Measurements from ENCODE around the gene LARP1. TPM values are rescaled to one million over a fixed set of nuclear protein-coding genes. Genes with fewer than 3 reads are reported as not detected.

LARP1 gene
- total and polyA plus RNA-seq, 10 of the 15 experiments (the other 5 are each of a cell fraction or from before 2014, with no cell fraction given), result 22.6 to 227 (median 60.8) TPM

DNA sequence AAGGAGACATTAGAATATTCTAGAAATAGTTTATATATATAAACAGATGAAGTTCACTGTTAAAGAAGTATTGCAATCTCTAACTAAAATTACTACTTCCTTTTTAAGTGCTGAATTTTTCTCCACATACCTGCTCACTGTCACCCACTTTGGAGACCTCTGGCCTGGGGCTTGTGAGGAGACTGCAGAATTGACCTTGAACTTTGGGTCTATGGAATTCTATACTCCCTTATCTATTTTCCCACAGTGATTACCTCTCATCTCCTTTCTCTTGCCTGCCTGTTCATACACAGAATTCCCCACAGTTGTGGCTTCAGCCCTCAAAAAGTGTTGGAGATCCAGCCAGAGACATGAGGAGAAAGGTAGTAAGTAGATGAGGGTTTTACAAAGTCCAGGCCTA lies 45.4 kb downstream of the LARP1 start:
- intact Hi-C loops (cut with micrococcal nuclease; ENCODE audit: unreplicated experiment) (no loop called here), in situ Hi-C loops (cut with MboI) (no loop called here)
- BruUV-seq (replicated peaks), result no TSS peak
- H3K36me3 ChIP-seq (ENCODE audit: control insufficient read depth in 2 of 2, insufficient read depth in 2 of 2, low read length in 1 of 2), result peaks cover 43 to 63% of the 10 kb centered on the region in 2 experiments
- no peaks in the 10 kb centered on the region for H4K20me1 ChIP-seq (ENCODE audit: control insufficient read depth, insufficient read depth)
- ChIA-PET SMC1A (ENCODE audit: uncharacterized antibody, unreplicated experiment) (interaction anchor here (0.9 kb wide), 1 partner anchor 39 kb away, joined by 4 read pairs; no protein-coding TSS in a partner anchor), RAD21 (ENCODE audit: unreplicated experiment) (no interaction called here), POLR2A (no interaction called here), CTCF (interaction anchor here (3.0 kb wide), 1 partner anchor 150 kb away, joined by 14 read pairs; no protein-coding TSS in a partner anchor)
- no peak overlapping the region for H3K4me3 ChIP-seq
- H3K9me3 ChIP-seq (replicated peaks; ENCODE audit: control insufficient read depth, insufficient read depth, low read length), result no peaks in the 10 kb centered on the region
- H3K79me2 ChIP-seq (ENCODE audit: control insufficient read depth, insufficient read depth, low read length), result no peaks in the 10 kb centered on the region
- H3K4me1 ChIP-seq (ENCODE audit: control insufficient read depth, insufficient read depth, low read length), result no peaks in the 10 kb centered on the region
- ATAC-seq (no peak), FAIRE-seq (no peak), DNase-seq (ENCODE audit: low read depth, low spot score) (no peak)
- H3K4me2 ChIP-seq (ENCODE audit: control insufficient read depth, insufficient read depth), result no peak overlapping the region
- H2AFZ ChIP-seq (ENCODE audit: control insufficient read depth, low read depth, low read length), result no peak overlapping the region
- no peak overlapping the region for H3K27ac ChIP-seq (ENCODE audit: control insufficient read depth, insufficient read depth)
- H3K27me3 ChIP-seq (replicated peaks in 1 of 2; ENCODE audit: control insufficient read depth in 2 of 2, insufficient read depth in 2 of 2, low read length in 1 of 2), result no peaks in the 10 kb centered on the region
- TF ChIP-seq HSF1 (IDR thresholded peaks at IDR 0.05; ENCODE audit: low read depth, low read length), result no peak
- TF ChIP-seq GATAD2B (conservative IDR thresholded peaks at IDR 0.05; ENCODE audit: low read depth), result no peak
- no peak for TF ChIP-seq BACH1 (IDR thresholded peaks at IDR 0.05; ENCODE audit: borderline replicate concordance)
- no peak for TF ChIP-seq E2F4 (IDR thresholded peaks at IDR 0.05; ENCODE audit: low read depth, low read length)
- no peak for TF ChIP-seq SRF (IDR thresholded peaks at IDR 0.05; ENCODE audit: low read depth in 2 of 2, low read length in 2 of 2)
- no peak for TF ChIP-seq MYC (IDR thresholded peaks at IDR 0.05; ENCODE audit: insufficient read depth, insufficient read length, insufficient replicate concordance, low read length, severe bottlenecking)
- TF ChIP-seq, protein P1, sequence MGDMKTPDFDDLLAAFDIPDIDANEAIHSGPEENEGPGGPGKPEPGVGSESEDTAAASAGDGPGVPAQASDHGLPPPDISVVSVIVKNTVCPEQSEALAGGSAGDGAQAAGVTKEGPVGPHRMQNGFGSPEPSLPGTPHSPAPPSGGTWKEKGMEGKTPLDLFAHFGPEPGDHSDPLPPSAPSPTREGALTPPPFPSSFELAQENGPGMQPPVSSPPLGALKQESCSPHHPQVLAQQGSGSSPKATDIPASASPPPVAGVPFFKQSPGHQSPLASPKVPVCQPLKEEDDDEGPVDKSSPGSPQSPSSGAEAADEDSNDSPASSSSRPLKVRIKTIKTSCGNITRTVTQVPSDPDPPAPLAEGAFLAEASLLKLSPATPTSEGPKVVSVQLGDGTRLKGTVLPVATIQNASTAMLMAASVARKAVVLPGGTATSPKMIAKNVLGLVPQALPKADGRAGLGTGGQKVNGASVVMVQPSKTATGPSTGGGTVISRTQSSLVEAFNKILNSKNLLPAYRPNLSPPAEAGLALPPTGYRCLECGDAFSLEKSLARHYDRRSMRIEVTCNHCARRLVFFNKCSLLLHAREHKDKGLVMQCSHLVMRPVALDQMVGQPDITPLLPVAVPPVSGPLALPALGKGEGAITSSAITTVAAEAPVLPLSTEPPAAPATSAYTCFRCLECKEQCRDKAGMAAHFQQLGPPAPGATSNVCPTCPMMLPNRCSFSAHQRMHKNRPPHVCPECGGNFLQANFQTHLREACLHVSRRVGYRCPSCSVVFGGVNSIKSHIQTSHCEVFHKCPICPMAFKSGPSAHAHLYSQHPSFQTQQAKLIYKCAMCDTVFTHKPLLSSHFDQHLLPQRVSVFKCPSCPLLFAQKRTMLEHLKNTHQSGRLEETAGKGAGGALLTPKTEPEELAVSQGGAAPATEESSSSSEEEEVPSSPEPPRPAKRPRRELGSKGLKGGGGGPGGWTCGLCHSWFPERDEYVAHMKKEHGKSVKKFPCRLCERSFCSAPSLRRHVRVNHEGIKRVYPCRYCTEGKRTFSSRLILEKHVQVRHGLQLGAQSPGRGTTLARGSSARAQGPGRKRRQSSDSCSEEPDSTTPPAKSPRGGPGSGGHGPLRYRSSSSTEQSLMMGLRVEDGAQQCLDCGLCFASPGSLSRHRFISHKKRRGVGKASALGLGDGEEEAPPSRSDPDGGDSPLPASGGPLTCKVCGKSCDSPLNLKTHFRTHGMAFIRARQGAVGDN (IDR thresholded peaks at IDR 0.05), result no peak
- no peak for TF ChIP-seq SIX5 (IDR thresholded peaks at IDR 0.05; ENCODE audit: low read depth, low read length, severe bottlenecking)
- no peak for TF ChIP-seq KAT2A (conservative IDR thresholded peaks at IDR 0.05; ENCODE audit: control insufficient read depth, low read depth, low read length)
- no peak for TF ChIP-seq ESRRA (IDR thresholded peaks at IDR 0.05; ENCODE audit: low read length)
- no peak for TF ChIP-seq PAX8 (IDR thresholded peaks at IDR 0.05)
- no peak for TF ChIP-seq ZNF622 (IDR thresholded peaks at IDR 0.05)
- TF ChIP-seq NFXL1 (IDR thresholded peaks at IDR 0.05; ENCODE audit: borderline replicate concordance), result no peak
- TF ChIP-seq ZNF384 (IDR thresholded peaks at IDR 0.05; ENCODE audit: borderline replicate concordance, low read depth, low read length), result no peak
- no peak overlapping the region for H3K9ac ChIP-seq (ENCODE audit: control insufficient read depth, insufficient read depth, low read length)

Data from GM12878 (cell line).